ENCODE data around the gene HSCB. TPM values are rescaled to one million over a fixed set of nuclear protein-coding genes. Genes with fewer than 3 reads are reported as not detected.

Gene HSCB
- total and polyA plus RNA-seq, 2 of the 4 experiments (the other 2 are of a cell fraction) = 5.4 to 13.2 TPM

DNA sequence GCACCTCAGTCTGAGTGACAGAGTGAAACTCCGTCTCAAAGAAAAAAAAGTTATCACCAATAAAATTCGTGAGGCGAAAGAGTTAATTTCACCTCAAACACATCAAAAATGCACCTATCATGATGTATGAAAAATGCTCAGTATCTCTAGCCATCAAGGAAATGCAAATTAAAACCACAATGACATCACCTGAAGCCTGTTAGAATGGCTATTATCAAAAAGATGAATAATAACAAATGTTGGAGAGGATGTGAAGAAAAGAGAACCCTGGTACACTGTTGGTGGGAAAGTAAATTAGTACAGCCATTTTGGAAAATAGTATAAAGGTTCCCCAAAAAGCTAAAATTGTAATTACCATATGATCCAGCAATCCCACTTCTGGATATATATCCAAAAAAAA is 23.8 kb upstream of the HSCB start:
- Histone ChIP-seq H3K23ac (ENCODE audit: low read depth, low read length) (no peak overlapping the region), H3K4me2 (ENCODE audit: low read depth, low read length) (no peak overlapping the region), H3K4me3 (ENCODE audit: insufficient read depth, low read depth, low read length) (no peak overlapping the region), H2BK15ac (ENCODE audit: low read depth, low read length) (no peak overlapping the region), H3K18ac (ENCODE audit: low read depth, low read length) (no peak overlapping the region), H3K4me1 (ENCODE audit: control insufficient read depth, insufficient read depth, low read length) (peaks cover 2% of the 10 kb centered on the region; the same call in 1 of the 2 replicates), H2BK5ac (ENCODE audit: low read depth, low read length, poor library complexity, severe bottlenecking) (no peak overlapping the region), H4K91ac (ENCODE audit: insufficient read depth, low read depth, low read length) (no peak overlapping the region), H3K4ac (ENCODE audit: low read depth, low read length) (no peak overlapping the region), H3K27ac (ENCODE audit: insufficient read depth, low read length) (no peak overlapping the region), H3K9me3 (ENCODE audit: control insufficient read depth, insufficient read depth, low read length) (no peaks in the 10 kb centered on the region), H3K9me1 (ENCODE audit: insufficient read depth, low read length) (peaks cover 3% of the 10 kb centered on the region; the same call in 1 of the 2 replicates), H3K9ac (ENCODE audit: low read depth, low read length) (no peak overlapping the region), H3K79me1 (ENCODE audit: low read depth in 1 of 2, low read length in 2 of 2) (0 out of 4 replicates have a peak, but pooled peaks cover 0 to 3% of the 10 kb centered on the region in 2 experiments), H3K36me3 (ENCODE audit: control insufficient read depth, insufficient read depth, low read length) (peaks cover 3% of the 10 kb centered on the region; the same call in 1 of the 2 replicates), H2AFZ (replicated peaks; ENCODE audit: low read length, poor library complexity) (no peak overlapping the region), H3K27me3 (ENCODE audit: control insufficient read depth, insufficient read depth, low read length) (no peaks in the 10 kb centered on the region), H4K20me1 (ENCODE audit: insufficient read depth, low read length) (no peaks in the 10 kb centered on the region), H4K8ac (ENCODE audit: low read depth in 2 of 2, low read length in 2 of 2) (no peak overlapping the region), H2BK20ac (ENCODE audit: low read depth, low read length) (no peak overlapping the region), H4K5ac (ENCODE audit: low read depth, low read length) (no peak overlapping the region), H3K14ac (replicated peaks; ENCODE audit: low read depth, low read length) (no peak overlapping the region), H2AK9ac (replicated peaks; ENCODE audit: low read depth, low read length, poor library complexity) (no peak overlapping the region), H2AK5ac (ENCODE audit: low read depth, low read length) (no peak overlapping the region), H2BK120ac (ENCODE audit: low read depth, low read length) (no peak overlapping the region), H3K56ac (ENCODE audit: extremely low read depth, insufficient read depth, low read length) (no peak overlapping the region)
- CTCF ChIA-PET = no interaction called here
- BruUV-seq (replicated peaks) = no TSS peak
- POLR2A ChIA-PET (ENCODE audit: unreplicated experiment) = no interaction called here
- TF ChIP-seq FOS (IDR thresholded peaks at IDR 0.05; ENCODE audit: low read depth, low read length) (no peak), NFE2L2 (IDR thresholded peaks at IDR 0.05; ENCODE audit: low read depth, low read length) (no peak), MXI1 (IDR thresholded peaks at IDR 0.05; ENCODE audit: borderline replicate concordance, low read depth, low read length) (no peak), POLR2A (IDR thresholded peaks at IDR 0.05; ENCODE audit: low read depth, low read length) (no peak), SMC3 (IDR thresholded peaks at IDR 0.05; ENCODE audit: low read depth, low read length) (no peak), MAZ (IDR thresholded peaks at IDR 0.05; ENCODE audit: borderline replicate concordance, low read depth, low read length) (no peak), CHD1 (IDR thresholded peaks at IDR 0.05; ENCODE audit: low read depth, low read length) (no peak), RFX5 (IDR thresholded peaks at IDR 0.05; ENCODE audit: low read depth, low read length) (no peak)
- TF ChIP-seq, protein P1, sequence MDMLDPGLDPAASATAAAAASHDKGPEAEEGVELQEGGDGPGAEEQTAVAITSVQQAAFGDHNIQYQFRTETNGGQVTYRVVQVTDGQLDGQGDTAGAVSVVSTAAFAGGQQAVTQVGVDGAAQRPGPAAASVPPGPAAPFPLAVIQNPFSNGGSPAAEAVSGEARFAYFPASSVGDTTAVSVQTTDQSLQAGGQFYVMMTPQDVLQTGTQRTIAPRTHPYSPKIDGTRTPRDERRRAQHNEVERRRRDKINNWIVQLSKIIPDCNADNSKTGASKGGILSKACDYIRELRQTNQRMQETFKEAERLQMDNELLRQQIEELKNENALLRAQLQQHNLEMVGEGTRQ (IDR thresholded peaks at IDR 0.05; ENCODE audit: low read depth, low read length) = no peak
- intact Hi-C loops (cut with micrococcal nuclease) = no loop called here
- dilution Hi-C loops (cut with HindIII; ENCODE audit: low sequenced_read_pairs, unreplicated experiment) = no loop called here
- DNase-seq = no peak
- no peak for ATAC-seq (ENCODE audit: low read depth)
- in situ Hi-C loops (cut with MboI; ENCODE audit: low sequenced_read_pairs) = no loop called here
- no CpG with 5 or more reads among the region's 3 CpGs for WGBS, 2 experiments (ENCODE audit: extremely low coverage in 2 of 2, insufficient read length in 1 of 2)
